CD14-positive monocyte (primary cell): ENCODE data around the gene SPAG9. TPM values are rescaled to one million over a fixed set of nuclear protein-coding genes. Genes with fewer than 3 reads are reported as not detected.

Experiments used
- DNase-seq, 3 donors: peaks; one replicate each; pipeline ENCODE4 v3.0.0-alpha.2; 2011 to 2022
- H2AFZ ChIP-seq: 2 replicates; pipeline ENCODE4 v1.6.0; 2012; ENCODE audit warnings: mild to moderate bottlenecking, low read depth, low read length, inconsistent platforms; ENCODE audit not compliant: insufficient read depth, poor library complexity, severe bottlenecking
- H3K27ac ChIP-seq, 2 donors: 1 replicate in 1 of 2; 2 replicates in 1 of 2; pipeline ENCODE4 v1.5.1; 2012 to 2013; ENCODE audit warnings: low read length in 2 of 2, control low read depth in 1 of 2, inconsistent platforms in 1 of 2, low read depth in 1 of 2, mild to moderate bottlenecking in 1 of 2
- H3K27me3 ChIP-seq, 2 donors: one replicate each; pipeline versions ENCODE4 v1.6.0 to v1.6.1; 2011 to 2013; ENCODE audit warnings: low read length in 2 of 2; ENCODE audit not compliant: control insufficient read depth in 2 of 2, insufficient read depth in 2 of 2
- H3K36me3 ChIP-seq, 2 donors: replicated peaks in 1 of 2; 1 replicate in 1 of 2; 2 replicates in 1 of 2; pipeline versions ENCODE4 v1.5.1 to v1.6.1; 2012 to 2013; ENCODE audit warnings: low read length in 2 of 2, control low read depth in 1 of 2, inconsistent platforms in 1 of 2, mild to moderate bottlenecking in 1 of 2; ENCODE audit not compliant: insufficient read depth in 2 of 2, control insufficient read depth in 1 of 2
- H3K4me1 ChIP-seq, 2 donors: 1 replicate in 1 of 2; 2 replicates in 1 of 2; pipeline versions ENCODE4 v1.5.1 to v1.6.1; 2012 to 2013; ENCODE audit warnings: low read length in 2 of 2, control low read depth in 1 of 2, inconsistent platforms in 1 of 2, mild to moderate bottlenecking in 1 of 2, moderate library complexity in 1 of 2; ENCODE audit not compliant: insufficient read depth in 2 of 2, control insufficient read depth in 1 of 2
- H3K4me2 ChIP-seq: replicated peaks from 2 replicates; pipeline ENCODE3; 2012; ENCODE audit warnings: low read length, moderate library complexity, mild to moderate bottlenecking; ENCODE audit not compliant: poor library complexity, severe bottlenecking; ENCODE audit errors: extremely low read depth
- H3K4me3 ChIP-seq, 3 experiments: fragments of 200-600 bp in 1 of 3; sonication (generic) in 1 of 3; replicated peaks in 1 of 3; 1 replicate in 2 of 3; 2 replicates in 1 of 3; pipeline ENCODE4 v1.5.1; 2011 to 2013; ENCODE audit warnings: low read length in 3 of 3, mild to moderate bottlenecking in 3 of 3, control low read depth in 2 of 3, low read depth in 2 of 3, inconsistent platforms in 1 of 3, moderate library complexity in 1 of 3
- H3K79me2 ChIP-seq: 2 replicates; pipeline ENCODE4 v1.6.0; 2012; ENCODE audit warnings: mild to moderate bottlenecking, control low read depth, inconsistent platforms, low read length, moderate library complexity; ENCODE audit not compliant: insufficient read depth
- H3K9ac ChIP-seq: 2 replicates; pipeline ENCODE4 v1.6.0; 2017; ENCODE audit warnings: low read length, mild to moderate bottlenecking; ENCODE audit not compliant: insufficient read depth, poor library complexity, severe bottlenecking
- H3K9me3 ChIP-seq, 2 donors: replicated peaks in 1 of 2; 1 replicate in 1 of 2; 2 replicates in 1 of 2; pipeline versions ENCODE4 v1.5.1 to v1.6.1; 2012 to 2013; ENCODE audit warnings: low read length in 2 of 2, control low read depth in 1 of 2; ENCODE audit not compliant: control insufficient read depth in 1 of 2, insufficient read depth in 1 of 2
- H4K20me1 ChIP-seq: 2 replicates; pipeline ENCODE4 v1.6.0; 2012; ENCODE audit warnings: mild to moderate bottlenecking, low read length, control low read depth, moderate library complexity; ENCODE audit not compliant: insufficient read depth
- H3K27ac Mint-ChIP-seq, 7 donors: one replicate each; pipeline ENCODE4 v1.8.0; 2020; ENCODE audit warnings: mild to moderate bottlenecking in 7 of 7, mixed read lengths in 7 of 7, moderate library complexity in 6 of 7, inconsistent platforms in 2 of 7
- H3K27me3 Mint-ChIP-seq, 3 donors: one replicate each; pipeline ENCODE4 v1.8.0; 2021 to 2022; ENCODE audit warnings: low read depth in 3 of 3, mild to moderate bottlenecking in 3 of 3, mixed read lengths in 3 of 3, moderate library complexity in 3 of 3, inconsistent platforms in 1 of 3
- H3K36me3 Mint-ChIP-seq, 2 donors: one replicate each; pipeline ENCODE4 v1.8.0; 2020; ENCODE audit warnings: mixed read lengths in 2 of 2, inconsistent platforms in 1 of 2, mild to moderate bottlenecking in 1 of 2
- H3K4me1 Mint-ChIP-seq: one replicate; pipeline ENCODE4 v1.8.0; 2020; ENCODE audit warnings: mild to moderate bottlenecking, mixed read lengths
- H3K4me3 Mint-ChIP-seq, 2 donors: one replicate each; pipeline ENCODE4 v1.8.0; 2020; ENCODE audit warnings: mild to moderate bottlenecking in 2 of 2, mixed read lengths in 2 of 2, moderate library complexity in 1 of 2
- H3K9me3 Mint-ChIP-seq, 7 donors: one replicate each; pipeline ENCODE4 v1.8.0; 2020 to 2022; ENCODE audit warnings: mixed read lengths in 7 of 7, mild to moderate bottlenecking in 6 of 7, moderate library complexity in 6 of 7, inconsistent platforms in 2 of 7
- CTCF ChIP-seq: fragments of 200-600 bp; IDR thresholded peaks from one replicate; pipeline ENCODE4 v1.8.0; 2022; ENCODE audit warnings: antibody characterized with exemption, mild to moderate bottlenecking
- WGBS: methylation state at CpG from one replicate; pipeline ENCODE4 v1.1.5; 2013; ENCODE audit warnings: missing lambda C conversion rate; ENCODE audit not compliant: insufficient coverage; 5-methylcytosine and 5-hydroxymethylcytosine counted together
- intact Hi-C, 2 donors: fragments of 100-400 bp; cut with micrococcal nuclease; formaldehyde crosslinking; loops; one replicate each; pipeline versions ENCODE4 v1.15.0 to v1.15.1; 2023
- polyA plus RNA-seq, 3 donors: library from polyadenylated mRNA; depleted of rRNA in 1 of 3; unstranded in 2 of 3; stranded (reverse) in 1 of 3; fragments of 300-500 nt in 2 of 3; fragments of >200 nt in 1 of 3; fragmentation: Illumina TruSeq in 2 of 3; gene quantifications; 1 replicate in 2 of 3; 2 replicates in 1 of 3; pipeline ENCODE4 v1.2.3, GENCODE V29; 2012 to 2021

The SPAG9 gene
- polyA plus RNA-seq, 3 donors = 4.9 to 33.1 (median 8.5) TPM

DNA sequence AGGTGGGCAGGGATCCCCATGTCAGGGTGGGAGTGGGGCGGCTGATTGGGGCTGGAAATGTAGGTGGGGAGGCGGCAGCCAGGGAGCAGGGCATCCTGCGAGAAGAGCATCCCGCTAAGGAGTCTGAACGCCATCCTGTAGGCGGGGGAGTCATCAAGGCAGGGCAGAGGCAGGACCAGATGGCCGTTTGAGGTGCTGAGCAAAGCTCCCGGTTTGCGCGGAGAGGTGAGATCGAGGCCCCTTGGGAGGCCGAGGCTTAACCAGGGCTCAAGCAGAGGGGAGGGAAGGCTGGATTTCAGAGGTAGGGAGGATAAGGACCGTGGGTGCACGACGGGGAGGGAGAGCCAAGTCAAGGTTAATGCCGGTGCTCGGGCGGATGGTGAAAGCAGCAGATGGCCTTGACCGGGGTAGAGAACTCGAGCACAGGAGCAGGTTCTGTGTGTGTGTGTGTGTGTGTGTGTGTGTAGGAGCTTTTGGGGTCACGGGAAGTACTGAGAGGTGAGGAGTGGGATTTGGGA is 45.1 kb upstream of the SPAG9 start:
- intact Hi-C loops = no loop called here
- WGBS = 19% methylated on average over 20 of the region's 21 CpGs
- H2AFZ ChIP-seq = peak overlapping the region; percentile 95

More for the DNA sequence above, 45.1 kb upstream of the SPAG9 start:
- Mint-ChIP-seq H3K36me3 (peaks cover 43 to 46% of the 10 kb centered on the region in 2 donors), H3K27ac (peak overlapping the region; percentile 89 to 97 (median 93)), H3K9me3 (no peaks in the 10 kb centered on the region), H3K4me3 (peak overlapping the region; percentile 92 to 99), H3K27me3 (peaks cover 0 to 2% (median 0%) of the 10 kb centered on the region in 3 donors), H3K4me1 (peaks cover 23% of the 10 kb centered on the region)
- Histone ChIP-seq H3K27ac (peak overlapping the region; percentile 56 to 92), H3K36me3 (peaks cover 28 to 49% of the 10 kb centered on the region in 2 donors), H3K79me2 (peaks cover 8% of the 10 kb centered on the region), H3K4me2 (peak overlapping the region; percentile 97), H3K4me1 (peaks cover 16 to 24% of the 10 kb centered on the region in 2 donors), H3K9me3 (no peaks in the 10 kb centered on the region), H3K4me3 (peak overlapping the region; percentile 76 to 91 (median 83)), H3K9ac (peak overlapping the region; percentile 91), H3K27me3 (no peaks in the 10 kb centered on the region), H4K20me1 (no peaks in the 10 kb centered on the region)
- TF ChIP-seq CTCF = no peak
- no peak for DNase-seq
